ENCODE results near the gene PCDHGA6. TPM values are rescaled to one million over a fixed set of nuclear protein-coding genes. Genes with fewer than 3 reads are reported as not detected.

PCDHGA6 gene
- total and polyA plus RNA-seq, 9 of the 15 experiments (the other 6 are each of a cell fraction or from before 2014, with no cell fraction given), result 0.01 to 0.18 (median 0.09) TPM; not detected in 1

- intact Hi-C loops (cut with micrococcal nuclease), result no loop called here
- Histone ChIP-seq H3K27me3 (ENCODE audit: control insufficient read depth in 2 of 2, insufficient read depth in 2 of 2, low read length in 2 of 2) (peaks cover 3 to 29% of the 10 kb centered on the region in 2 experiments; a peak in 4 of 5 replicates), H3K4me3 (no peak overlapping the region), H3K4me2 (ENCODE audit: insufficient read depth, low read length) (no peak overlapping the region), H3K79me2 (ENCODE audit: control insufficient read depth, insufficient read depth, low read length) (no peaks in the 10 kb centered on the region), H3K27ac (ENCODE audit: extremely low read depth, low read depth, low read length) (no peak overlapping the region), H3K9me3 (replicated peaks; ENCODE audit: control insufficient read depth, insufficient read depth, low read depth, low read length) (peaks cover 2% of the 10 kb centered on the region; the same call in 1 of the 2 replicates), H3K9me1 (ENCODE audit: control insufficient read depth, insufficient read depth, low read length) (no peaks in the 10 kb centered on the region), H2AFZ (ENCODE audit: low read depth, low read length) (no peak overlapping the region), H3K4me1 (replicated peaks in 1 of 2; ENCODE audit: control insufficient read depth in 2 of 2, insufficient read depth in 2 of 2, low read length in 2 of 2) (peaks cover 0 to 8% of the 10 kb centered on the region in 2 experiments; a peak in 3 of 5 replicates), H4K20me1 (replicated peaks; ENCODE audit: control insufficient read depth, insufficient read depth, low read length) (no peaks in the 10 kb centered on the region), H3K36me3 (ENCODE audit: control insufficient read depth, insufficient read depth, low read length) (no peaks in the 10 kb centered on the region), H3K9ac (ENCODE audit: insufficient read depth in 1 of 2, low read depth in 2 of 2, low read length in 2 of 2) (no peak overlapping the region)
- DNase-seq (ENCODE audit: extremely low read depth in 1 of 4, low spot score in 3 of 4), result no peak
- TF ChIP-seq ZFP36 (IDR thresholded peaks at IDR 0.05; ENCODE audit: low read depth, low read length, partially characterized antibody) (no peak), PURB (CRISPR knock-in tag; IDR thresholded peaks at IDR 0.05; ENCODE audit: low read depth) (no peak), ZHX1 (conservative IDR thresholded peaks at IDR 0.05; ENCODE audit: low read length) (no peak), SIN3B (IDR thresholded peaks at IDR 0.05; ENCODE audit: low read depth) (no peak), NCOA1 (IDR thresholded peaks at IDR 0.05; ENCODE audit: low read depth) (no peak), FIP1L1 (IDR thresholded peaks at IDR 0.05; ENCODE audit: low read depth, low read length, poor library complexity, severe bottlenecking) (no peak), ZNF224 (CRISPR knock-in tag; IDR thresholded peaks at IDR 0.05) (no peak), PCBP1 (IDR thresholded peaks at IDR 0.05; ENCODE audit: low read depth, low read length, poor library complexity, severe bottlenecking) (no peak), SOX6 (IDR thresholded peaks at IDR 0.05) (no peak), TAF7 (tag; IDR thresholded peaks at IDR 0.05) (no peak), POLR2AphosphoS2 (IDR thresholded peaks at IDR 0.05; ENCODE audit: low read length) (no peak), CREBBP (IDR thresholded peaks at IDR 0.05; ENCODE audit: low read depth, low read length) (no peak), CBFA2T3 (IDR thresholded peaks at IDR 0.05) (no peak), NCOA4 (IDR thresholded peaks at IDR 0.05; ENCODE audit: partially characterized antibody) (no peak)
- TF ChIP-seq, protein P1, sequence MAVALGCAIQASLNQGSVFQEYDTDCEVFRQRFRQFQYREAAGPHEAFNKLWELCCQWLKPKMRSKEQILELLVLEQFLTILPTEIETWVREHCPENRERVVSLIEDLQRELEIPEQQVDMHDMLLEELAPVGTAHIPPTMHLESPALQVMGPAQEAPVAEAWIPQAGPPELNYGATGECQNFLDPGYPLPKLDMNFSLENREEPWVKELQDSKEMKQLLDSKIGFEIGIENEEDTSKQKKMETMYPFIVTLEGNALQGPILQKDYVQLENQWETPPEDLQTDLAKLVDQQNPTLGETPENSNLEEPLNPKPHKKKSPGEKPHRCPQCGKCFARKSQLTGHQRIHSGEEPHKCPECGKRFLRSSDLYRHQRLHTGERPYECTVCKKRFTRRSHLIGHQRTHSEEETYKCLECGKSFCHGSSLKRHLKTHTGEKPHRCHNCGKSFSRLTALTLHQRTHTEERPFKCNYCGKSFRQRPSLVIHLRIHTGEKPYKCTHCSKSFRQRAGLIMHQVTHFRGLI (CRISPR knock-in tag; IDR thresholded peaks at IDR 0.05), result no peak
- 37% methylated on average over 47 of the region's 61 CpGs for WGBS (ENCODE audit: insufficient coverage, low coverage, missing lambda C conversion rate)
- no peak for ATAC-seq
- in situ Hi-C loops (cut with MboI), result no loop called here
- no peak for FAIRE-seq
- ChIA-PET POLR2A (no interaction called here), CTCF (ENCODE audit: low intra/inter-chr PET ratio) (no interaction called here)
- BruUV-seq (replicated peaks), result no TSS peak
Measured at GRCh38 chr5:141399555-141400258, 26.0 kb downstream of the PCDHGA6 start.
